GM23338 (cell line): ENCODE data around the gene VRK3.

Experiments
- CTCF ChIP-seq, 2 experiments: fragments of 200-600 bp in 1 of 2; sonication (generic) in 1 of 2; conservative IDR thresholded peaks; 2 replicates each; pipeline versions ENCODE4 v1.5.1 to v1.6.1; 2016 to 2017; ENCODE audit warnings: antibody characterized with exemption in 2 of 2, low read depth in 2 of 2, mild to moderate bottlenecking in 2 of 2, moderate library complexity in 1 of 2
- POLR2AphosphoS5 ChIP-seq: IDR thresholded peaks from 2 replicates; pipeline ENCODE4 v1.6.1; 2016; ENCODE audit warnings: antibody characterized with exemption, low read depth

DNA sequence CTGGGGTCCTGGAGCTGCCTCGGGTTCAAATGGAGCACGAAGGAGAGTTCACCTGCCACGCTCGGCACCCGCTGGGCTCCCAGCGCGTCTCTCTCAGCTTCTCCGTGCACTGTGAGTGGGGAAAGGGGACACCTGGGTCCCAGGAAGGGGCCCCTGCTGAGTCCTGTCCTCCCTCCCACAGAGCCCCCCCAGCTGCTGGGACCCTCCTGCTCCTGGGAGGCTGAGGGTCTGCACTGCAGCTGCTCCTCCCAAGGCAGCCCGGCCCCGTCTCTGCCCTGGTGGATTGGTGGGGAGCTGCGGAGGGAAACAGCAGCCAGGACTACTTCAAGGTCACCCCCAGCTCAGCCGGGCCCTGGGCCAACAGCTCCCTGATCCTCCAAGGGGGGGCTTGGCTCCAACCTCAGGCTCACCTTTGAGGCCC is 53.2 kb downstream of the VRK3 start:
- TF ChIP-seq CTCF (conservative IDR thresholded peaks at IDR 0.05; ENCODE audit: low read depth in 2 of 2) (no peak), POLR2AphosphoS5 (no peak)
